SU-DHL-6 (cell line): ENCODE results near the gene ASCC2.

Experiments
- H2AFZ ChIP-seq: fragments of 200-600 bp; sonication (generic); 2 replicates; pipeline ENCODE4 v1.6.1; 2014; ENCODE audit warnings: low read depth, mild to moderate bottlenecking, moderate library complexity, mixed read lengths, antibody characterized with exemption, low read length; ENCODE audit not compliant: severe bottlenecking
- H3F3A ChIP-seq: fragments of 200-600 bp; shearing (Covaris generic); 2 replicates; pipeline ENCODE4 v1.6.0; 2016; ENCODE audit warnings: antibody characterized with exemption, mild to moderate bottlenecking; ENCODE audit not compliant: insufficient read depth
- H3K27ac ChIP-seq: fragments of 200-600 bp; sonication (generic); 2 replicates; pipeline ENCODE4 v1.5.1; 2016; ENCODE audit warnings: low read depth, mild to moderate bottlenecking, low read length, moderate library complexity, mixed read lengths
- H3K27me3 ChIP-seq: fragments of 200-600 bp; sonication (generic), shearing (Covaris generic); 2 replicates; pipeline ENCODE4 v1.6.0; 2014; ENCODE audit warnings: mild to moderate bottlenecking, low read length
- H3K36me3 ChIP-seq: fragments of 200-600 bp; sonication (generic); 2 replicates; pipeline ENCODE4 v1.6.1; 2014; ENCODE audit warnings: mild to moderate bottlenecking, low read length, mixed read lengths
- H3K4me2 ChIP-seq: fragments of 300-600, 200-600 bp; shearing (Covaris generic), sonication (generic); 2 replicates; pipeline ENCODE4 v1.6.0; 2014; ENCODE audit warnings: low read length, low read depth, mild to moderate bottlenecking; ENCODE audit not compliant: poor library complexity, severe bottlenecking
- H3K4me3 ChIP-seq: fragments of 200-600 bp; sonication (generic); 2 replicates; pipeline ENCODE4 v1.5.1; 2014; ENCODE audit warnings: antibody characterized with exemption, low read length, mild to moderate bottlenecking, mixed read lengths; ENCODE audit not compliant: insufficient read depth, poor library complexity, severe bottlenecking
- H3K79me2 ChIP-seq: fragments of 200-600 bp; sonication (generic); 2 replicates; pipeline ENCODE4 v1.6.1; 2014; ENCODE audit warnings: mild to moderate bottlenecking, low read length, moderate library complexity; ENCODE audit not compliant: insufficient read depth
- H3K9ac ChIP-seq: fragments of 200-600 bp; sonication (generic); 2 replicates; pipeline ENCODE4 v1.7.0; 2014; ENCODE audit warnings: mild to moderate bottlenecking, low read length
- H3K9me2 ChIP-seq: fragments of 200-600 bp; sonication (generic); replicated peaks from 2 replicates; pipeline ENCODE4 v1.6.1; 2014; ENCODE audit warnings: low read length; ENCODE audit not compliant: insufficient read depth
- H3K9me3 ChIP-seq: fragments of 200-600 bp; sonication (generic); 2 replicates; pipeline ENCODE4 v1.6.1; 2014; ENCODE audit warnings: low read length, mixed read lengths; ENCODE audit not compliant: insufficient read depth
- H4K20me1 ChIP-seq: fragments of 200-600 bp; sonication (generic); 2 replicates; pipeline ENCODE4 v1.6.1; 2014; ENCODE audit warnings: low read depth, mild to moderate bottlenecking, antibody characterized with exemption, low read length, moderate library complexity, mixed read lengths
- EZH2phosphoT487 ChIP-seq: fragments of 200-600 bp; sonication (generic), shearing (Covaris generic); conservative IDR thresholded peaks from 2 replicates; pipeline ENCODE4 v1.6.1; 2018; ENCODE audit warnings: mild to moderate bottlenecking, antibody characterized with exemption, low read length, moderate library complexity, mixed read lengths
- TF ChIP-seq, protein P1 (sequence below): fragments of 200-600 bp; sonication (generic); IDR thresholded peaks from one replicate; pipeline ENCODE4 v1.5.1; 2017; ENCODE audit warnings: antibody characterized with exemption, mild to moderate bottlenecking, low read length, moderate library complexity; ENCODE audit not compliant: insufficient read depth, poor library complexity, severe bottlenecking

The ASCC2 gene

DNA sequence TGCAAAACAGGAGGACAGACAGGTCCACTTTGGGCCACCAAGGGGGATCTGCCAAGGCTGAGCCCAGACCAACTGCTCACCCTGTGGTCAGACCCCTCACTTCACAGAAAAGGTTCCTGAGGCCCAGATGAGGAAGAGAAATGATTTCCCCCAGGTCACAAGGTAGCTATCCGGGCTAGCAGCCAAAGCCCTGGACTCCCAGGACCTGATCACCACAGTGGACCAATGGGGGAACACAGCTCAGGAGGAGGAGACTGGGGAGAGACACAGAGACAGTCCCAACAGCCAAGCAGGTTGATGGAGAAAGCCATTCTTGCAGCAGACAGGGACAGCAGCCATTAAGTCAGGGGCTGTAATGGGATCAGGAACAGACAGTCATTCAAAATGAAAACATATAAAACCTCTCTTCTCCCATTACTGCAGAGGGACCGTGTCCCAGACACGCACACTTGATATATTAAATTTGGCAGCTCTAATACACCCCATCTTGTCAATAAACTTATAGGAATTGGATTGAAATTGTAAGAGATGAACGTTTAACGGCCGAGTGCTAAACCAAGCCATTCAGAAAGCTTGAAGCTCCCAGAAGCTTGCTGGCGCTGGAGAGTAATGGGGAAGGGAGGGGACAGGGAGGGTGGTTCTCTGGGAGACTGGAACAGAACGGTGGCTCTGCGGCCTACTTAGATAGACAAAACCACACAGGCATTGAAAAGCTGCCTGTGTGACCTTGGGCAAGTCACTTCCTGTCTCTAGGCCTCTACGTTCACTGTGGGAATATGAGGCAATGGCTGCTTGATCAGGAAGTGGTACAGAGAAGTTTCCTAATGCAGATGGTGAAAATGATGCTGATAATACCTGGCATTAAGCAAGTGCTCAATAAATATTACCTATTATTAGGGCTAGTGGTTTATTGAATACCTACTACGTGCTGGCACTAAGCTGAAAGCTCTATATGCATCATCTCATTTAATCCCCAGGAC, 87.2 kb downstream of the ASCC2 start:
- Histone ChIP-seq H2AFZ (no peak overlapping the region), H3K9me2 (no peaks in the 10 kb centered on the region), H3K9ac (no peak overlapping the region), H3K9me3 (no peaks in the 10 kb centered on the region), H3K79me2 (no peaks in the 10 kb centered on the region), H3K4me2 (no peak overlapping the region), H4K20me1 (no peaks in the 10 kb centered on the region), H3F3A (no peaks in the 10 kb centered on the region), H3K27ac (no peak overlapping the region), H3K27me3 (no peaks in the 10 kb centered on the region), H3K36me3 (no peaks in the 10 kb centered on the region), H3K4me3 (no peak overlapping the region)
- TF ChIP-seq EZH2phosphoT487, result no peak
- TF ChIP-seq, protein P1, sequence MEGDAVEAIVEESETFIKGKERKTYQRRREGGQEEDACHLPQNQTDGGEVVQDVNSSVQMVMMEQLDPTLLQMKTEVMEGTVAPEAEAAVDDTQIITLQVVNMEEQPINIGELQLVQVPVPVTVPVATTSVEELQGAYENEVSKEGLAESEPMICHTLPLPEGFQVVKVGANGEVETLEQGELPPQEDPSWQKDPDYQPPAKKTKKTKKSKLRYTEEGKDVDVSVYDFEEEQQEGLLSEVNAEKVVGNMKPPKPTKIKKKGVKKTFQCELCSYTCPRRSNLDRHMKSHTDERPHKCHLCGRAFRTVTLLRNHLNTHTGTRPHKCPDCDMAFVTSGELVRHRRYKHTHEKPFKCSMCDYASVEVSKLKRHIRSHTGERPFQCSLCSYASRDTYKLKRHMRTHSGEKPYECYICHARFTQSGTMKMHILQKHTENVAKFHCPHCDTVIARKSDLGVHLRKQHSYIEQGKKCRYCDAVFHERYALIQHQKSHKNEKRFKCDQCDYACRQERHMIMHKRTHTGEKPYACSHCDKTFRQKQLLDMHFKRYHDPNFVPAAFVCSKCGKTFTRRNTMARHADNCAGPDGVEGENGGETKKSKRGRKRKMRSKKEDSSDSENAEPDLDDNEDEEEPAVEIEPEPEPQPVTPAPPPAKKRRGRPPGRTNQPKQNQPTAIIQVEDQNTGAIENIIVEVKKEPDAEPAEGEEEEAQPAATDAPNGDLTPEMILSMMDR, result no peak

DNA sequence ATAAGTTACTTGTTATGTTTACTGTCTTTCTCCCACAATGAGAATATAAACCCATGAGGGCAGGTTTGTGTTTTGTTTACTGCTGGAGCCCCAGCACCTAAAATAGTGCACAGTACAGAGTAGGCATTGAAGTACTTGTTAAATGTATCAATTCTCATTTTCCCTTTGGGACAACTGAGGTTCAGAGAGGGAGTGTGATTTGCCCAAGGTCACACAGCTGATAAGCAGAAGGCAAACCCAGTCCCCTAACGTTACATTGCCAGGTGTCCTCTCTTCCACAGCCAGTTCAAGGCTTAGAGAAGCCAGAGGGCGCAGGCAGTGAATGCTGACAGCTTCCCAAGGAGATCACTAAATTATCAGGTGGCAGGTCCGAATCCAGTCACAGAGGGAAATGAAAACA, 88.0 kb downstream of the ASCC2 start:
- Histone ChIP-seq H3K9me3 (no peaks in the 10 kb centered on the region), H2AFZ (no peak overlapping the region), H3K79me2 (no peaks in the 10 kb centered on the region), H3K4me2 (no peak overlapping the region), H3K27me3 (no peaks in the 10 kb centered on the region), H3F3A (no peaks in the 10 kb centered on the region), H3K4me3 (no peak overlapping the region), H3K9ac (no peak overlapping the region), H3K36me3 (no peaks in the 10 kb centered on the region), H3K27ac (no peak overlapping the region), H4K20me1 (no peaks in the 10 kb centered on the region), H3K9me2 (no peaks in the 10 kb centered on the region)
- TF ChIP-seq, protein P1, result no peak
- TF ChIP-seq EZH2phosphoT487, result no peak

DNA sequence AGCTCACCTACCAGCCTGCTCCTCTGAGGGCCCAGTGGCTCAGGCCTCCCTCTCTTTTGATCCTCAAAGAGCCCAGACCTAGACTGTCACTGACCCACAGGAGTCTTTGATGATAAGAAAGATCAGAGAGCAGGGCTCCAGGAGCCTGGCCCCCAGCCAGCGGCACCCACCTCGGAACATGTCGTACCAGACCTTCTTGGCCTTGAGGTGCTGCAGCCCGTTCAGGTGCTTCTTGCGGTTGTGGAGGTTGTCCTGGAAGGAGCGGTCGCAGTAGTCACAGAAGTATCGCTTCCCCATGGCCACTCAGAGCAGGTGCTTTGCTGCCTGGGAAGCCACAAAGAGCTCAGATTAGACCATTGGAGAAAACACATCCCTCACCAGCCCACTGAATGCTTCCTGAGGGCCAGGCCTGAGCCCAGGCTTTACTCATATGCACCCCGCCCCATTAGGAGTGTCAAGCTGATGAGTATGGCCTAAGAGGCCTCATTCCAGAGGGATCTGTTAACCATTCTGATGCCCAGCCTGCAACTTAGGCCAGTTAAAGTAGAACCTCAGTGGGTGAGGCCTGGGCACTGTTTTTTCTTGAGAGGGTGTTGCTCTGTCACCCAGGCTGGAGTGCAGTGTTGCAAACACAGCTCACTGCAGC, 89.7 kb downstream of the ASCC2 start:
- Histone ChIP-seq H3K9me2 (no peaks in the 10 kb centered on the region), H4K20me1 (no peaks in the 10 kb centered on the region), H3K4me2 (no peak overlapping the region), H3K36me3 (no peaks in the 10 kb centered on the region), H3K9me3 (no peaks in the 10 kb centered on the region), H3K27ac (no peak overlapping the region), H3K27me3 (no peaks in the 10 kb centered on the region), H3K4me3 (no peak overlapping the region), H3K79me2 (no peaks in the 10 kb centered on the region), H3F3A (no peaks in the 10 kb centered on the region), H3K9ac (no peak overlapping the region), H2AFZ (no peak overlapping the region)
- no peak for TF ChIP-seq EZH2phosphoT487
- TF ChIP-seq, protein P1, result no peak
